IPS DF 4.7 (cell line): ENCODE results near the gene RAB40B.

ENCODE experiments used
- DNase-seq: peaks from one replicate; pipeline ENCODE4 v3.0.0-alpha.2; 2013; ENCODE audit warnings: low spot score; ENCODE audit errors: extremely low read depth

The RAB40B gene

GRCh38 chr17:82716203-82717010, 17.9 kb upstream of the RAB40B start, which contains the start of gene FN3KRP:
TSS of gene FN3KRP (plus strand) at chr17:82716706. CDS start at chr17:82716756, 50 bp downstream.
- no peak for DNase-seq

- DNase-seq: no peak
Measured at GRCh38 chr17:82713071-82713723, 14.7 kb upstream of the RAB40B start.

- DNase-seq: no peak
Measured at GRCh38 chr17:82710499-82711232, 12.2 kb upstream of the RAB40B start.

GRCh38 chr17:82709676-82710498, 11.4 kb upstream of the RAB40B start:
- no peak for DNase-seq

- no peak for DNase-seq
Measured at GRCh38 chr17:82709024-82709675, 10.7 kb upstream of the RAB40B start.

- no peak for DNase-seq
Measured at GRCh38 chr17:82705756-82706155, 7.3 kb upstream of the RAB40B start.

- no peak for DNase-seq
Measured at GRCh38 chr17:82704886-82705285, 6.4 kb upstream of the RAB40B start.

- no peak for DNase-seq
Measured at GRCh38 chr17:82703935-82704865, 5.7 kb upstream of the RAB40B start.

- no peak for DNase-seq
Measured at GRCh38 chr17:82703036-82703745, 4.7 kb upstream of the RAB40B start.

GRCh38 chr17:82702231-82702927, 3.9 kb upstream of the RAB40B start:
- no peak for DNase-seq

- no peak for DNase-seq
Measured at GRCh38 chr17:82699551-82699950, 1.1 kb upstream of the RAB40B start.

GRCh38 chr17:82698974-82699442, 510 bp upstream of the RAB40B start:
- no peak for DNase-seq

GRCh38 chr17:82697808-82698064, 762 bp downstream of the RAB40B start:
- no peak for DNase-seq

GRCh38 chr17:82696916-82697807, 1.3 kb downstream of the RAB40B start:
- no peak for DNase-seq

GRCh38 chr17:82696259-82696658, 2.2 kb downstream of the RAB40B start:
- DNase-seq: no peak

- DNase-seq: no peak
Measured at GRCh38 chr17:82694647-82695046, 3.9 kb downstream of the RAB40B start.

- DNase-seq: no peak
Measured at GRCh38 chr17:82693168-82693867, 5.2 kb downstream of the RAB40B start.
